ENCODE measurements around the gene SEPTIN11.
A peak's percentile ranks its signal among the peaks of the same experiment; 100 is the strongest.

Gene SEPTIN11

GRCh38 chr4:76947369-76947768 lies 2.2 kb upstream of the SEPTIN11 start:
- Mint-ChIP-seq H3K27ac (no peak overlapping the region), H3K27me3 (no peaks in the 10 kb centered on the region), H3K36me3 (peaks cover 7% of the 10 kb centered on the region), H3K9me3 (ENCODE audit: low read depth) (peaks cover 5% of the 10 kb centered on the region), H3K4me3 (no peak overlapping the region), H3K4me1 (ENCODE audit: low read depth) (peaks cover 17% of the 10 kb centered on the region)

- Mint-ChIP-seq H3K9me3 (ENCODE audit: low read depth) (no peaks in the 10 kb centered on the region), H3K27me3 (no peaks in the 10 kb centered on the region), H3K36me3 (no peaks in the 10 kb centered on the region), H3K4me1 (ENCODE audit: low read depth) (peaks cover 21% of the 10 kb centered on the region), H3K4me3 (peak overlapping the region; percentile 84), H3K27ac (peak overlapping the region; percentile 28)
These were observed 893 bp upstream of the SEPTIN11 start for GRCh38 chr4:76948443-76949275.

GRCh38 chr4:76950052-76950955 lies 752 bp downstream of the SEPTIN11 start:
- peaks cover 2% of the 10 kb centered on the region for H3K36me3 Mint-ChIP-seq
- H3K27ac Mint-ChIP-seq, result peak overlapping the region; percentile 73
- H3K9me3 Mint-ChIP-seq (ENCODE audit: low read depth), result no peaks in the 10 kb centered on the region
- H3K27me3 Mint-ChIP-seq, result no peaks in the 10 kb centered on the region
- H3K4me3 Mint-ChIP-seq, result peak overlapping the region; percentile 84
- H3K4me1 Mint-ChIP-seq (ENCODE audit: low read depth), result peaks cover 26% of the 10 kb centered on the region

GRCh38 chr4:76950956-76951671 lies 1.6 kb downstream of the SEPTIN11 start:
- no peaks in the 10 kb centered on the region for H3K27me3 Mint-ChIP-seq
- peak overlapping the region; percentile 84 for H3K4me3 Mint-ChIP-seq
- peaks cover 28% of the 10 kb centered on the region for H3K4me1 Mint-ChIP-seq (ENCODE audit: low read depth)
- H3K9me3 Mint-ChIP-seq (ENCODE audit: low read depth), result no peaks in the 10 kb centered on the region
- peak overlapping the region; percentile 75 for H3K27ac Mint-ChIP-seq
- H3K36me3 Mint-ChIP-seq, result peaks cover 2% of the 10 kb centered on the region

GRCh38 chr4:76951672-76952010 lies 2.1 kb downstream of the SEPTIN11 start:
- Mint-ChIP-seq H3K36me3 (peaks cover 2% of the 10 kb centered on the region), H3K4me3 (peak overlapping the region; percentile 84), H3K27me3 (no peaks in the 10 kb centered on the region), H3K27ac (no peak overlapping the region), H3K4me1 (ENCODE audit: low read depth) (peaks cover 29% of the 10 kb centered on the region), H3K9me3 (ENCODE audit: low read depth) (no peaks in the 10 kb centered on the region)

GRCh38 chr4:76952071-76952470 lies 2.5 kb downstream of the SEPTIN11 start:
- Mint-ChIP-seq H3K36me3 (peaks cover 2% of the 10 kb centered on the region), H3K27me3 (no peaks in the 10 kb centered on the region), H3K4me1 (ENCODE audit: low read depth) (peaks cover 29% of the 10 kb centered on the region), H3K27ac (no peak overlapping the region), H3K9me3 (ENCODE audit: low read depth) (no peaks in the 10 kb centered on the region), H3K4me3 (peak overlapping the region; percentile 27)

GRCh38 chr4:76952656-76953582 lies 3.4 kb downstream of the SEPTIN11 start:
- Mint-ChIP-seq H3K27ac (no peak overlapping the region), H3K9me3 (ENCODE audit: low read depth) (no peaks in the 10 kb centered on the region), H3K27me3 (no peaks in the 10 kb centered on the region), H3K4me3 (peak overlapping the region; percentile 27), H3K4me1 (ENCODE audit: low read depth) (peaks cover 27% of the 10 kb centered on the region), H3K36me3 (peaks cover 2% of the 10 kb centered on the region)

GRCh38 chr4:76953956-76954355 lies 4.4 kb downstream of the SEPTIN11 start:
- no peaks in the 10 kb centered on the region for H3K9me3 Mint-ChIP-seq (ENCODE audit: low read depth)
- H3K27ac Mint-ChIP-seq, result no peak overlapping the region
- H3K4me3 Mint-ChIP-seq, result no peak overlapping the region
- H3K27me3 Mint-ChIP-seq, result no peaks in the 10 kb centered on the region
- H3K4me1 Mint-ChIP-seq (ENCODE audit: low read depth), result peaks cover 21% of the 10 kb centered on the region
- H3K36me3 Mint-ChIP-seq, result peaks cover 4% of the 10 kb centered on the region

- H3K27me3 Mint-ChIP-seq, result no peaks in the 10 kb centered on the region
- peaks cover 24% of the 10 kb centered on the region for H3K4me1 Mint-ChIP-seq (ENCODE audit: low read depth)
- no peak overlapping the region for H3K27ac Mint-ChIP-seq
- H3K36me3 Mint-ChIP-seq, result peaks cover 6% of the 10 kb centered on the region
- no peak overlapping the region for H3K4me3 Mint-ChIP-seq
- no peaks in the 10 kb centered on the region for H3K9me3 Mint-ChIP-seq (ENCODE audit: low read depth)
These were observed 4.9 kb downstream of the SEPTIN11 start for GRCh38 chr4:76954489-76954888.

- H3K36me3 Mint-ChIP-seq, result peaks cover 6% of the 10 kb centered on the region
- H3K4me1 Mint-ChIP-seq (ENCODE audit: low read depth), result peaks cover 29% of the 10 kb centered on the region
These were observed 5.6 kb downstream of the SEPTIN11 start for GRCh38 chr4:76955182-76955581.

GRCh38 chr4:76957004-76957738 lies 7.6 kb downstream of the SEPTIN11 start:
- H3K9me3 Mint-ChIP-seq (ENCODE audit: low read depth), result no peaks in the 10 kb centered on the region
- no peak overlapping the region for H3K4me3 Mint-ChIP-seq
- no peak overlapping the region for H3K27ac Mint-ChIP-seq
- H3K27me3 Mint-ChIP-seq, result no peaks in the 10 kb centered on the region
- peaks cover 30% of the 10 kb centered on the region for H3K4me1 Mint-ChIP-seq (ENCODE audit: low read depth)
- H3K36me3 Mint-ChIP-seq, result peaks cover 8% of the 10 kb centered on the region

More at GRCh38 chr4:76955182-76955581, 5.6 kb downstream of the SEPTIN11 start:
- H3K9me3 Mint-ChIP-seq (ENCODE audit: low read depth), result no peaks in the 10 kb centered on the region
- H3K4me3 Mint-ChIP-seq, result no peak overlapping the region
- no peaks in the 10 kb centered on the region for H3K27me3 Mint-ChIP-seq
- no peak overlapping the region for H3K27ac Mint-ChIP-seq

GRCh38 chr4:76958891-76959290 lies 9.3 kb downstream of the SEPTIN11 start:
- Mint-ChIP-seq H3K27me3 (no peaks in the 10 kb centered on the region), H3K4me1 (ENCODE audit: low read depth) (peaks cover 22% of the 10 kb centered on the region), H3K9me3 (ENCODE audit: low read depth) (no peaks in the 10 kb centered on the region), H3K27ac (no peak overlapping the region), H3K36me3 (peaks cover 8% of the 10 kb centered on the region), H3K4me3 (no peak overlapping the region)

GRCh38 chr4:76960014-76960413 lies 10.5 kb downstream of the SEPTIN11 start:
- Mint-ChIP-seq H3K27ac (peak overlapping the region; percentile 66), H3K4me1 (ENCODE audit: low read depth) (peaks cover 25% of the 10 kb centered on the region), H3K36me3 (peaks cover 6% of the 10 kb centered on the region), H3K9me3 (ENCODE audit: low read depth) (no peaks in the 10 kb centered on the region), H3K27me3 (no peaks in the 10 kb centered on the region), H3K4me3 (peak overlapping the region; percentile 38)
